ENCODE measurements around the gene JAM2. TPM values are rescaled to one million over a fixed set of nuclear protein-coding genes. Genes with fewer than 3 reads are reported as not detected.

Gene JAM2
- total RNA-seq, 2 donors from 2014 or later, result 3.7 to 9.5 TPM

GRCh38 chr21:25640202-25640942 is 1.3 kb downstream of the JAM2 start:
- Histone ChIP-seq H3K27ac (no peak overlapping the region), H3K27me3 (peaks cover 17% of the 10 kb centered on the region), H3K9me3 (no peaks in the 10 kb centered on the region), H3K36me3 (no peaks in the 10 kb centered on the region), H3K4me1 (no peaks in the 10 kb centered on the region), H3K9ac (ENCODE audit: low read depth in 2 of 2, low read length in 2 of 2) (peak overlapping the region in 1 of 2 donors; percentile 66), H3K4me3 (peak overlapping the region; percentile 52)
- TF ChIP-seq, protein P1, sequence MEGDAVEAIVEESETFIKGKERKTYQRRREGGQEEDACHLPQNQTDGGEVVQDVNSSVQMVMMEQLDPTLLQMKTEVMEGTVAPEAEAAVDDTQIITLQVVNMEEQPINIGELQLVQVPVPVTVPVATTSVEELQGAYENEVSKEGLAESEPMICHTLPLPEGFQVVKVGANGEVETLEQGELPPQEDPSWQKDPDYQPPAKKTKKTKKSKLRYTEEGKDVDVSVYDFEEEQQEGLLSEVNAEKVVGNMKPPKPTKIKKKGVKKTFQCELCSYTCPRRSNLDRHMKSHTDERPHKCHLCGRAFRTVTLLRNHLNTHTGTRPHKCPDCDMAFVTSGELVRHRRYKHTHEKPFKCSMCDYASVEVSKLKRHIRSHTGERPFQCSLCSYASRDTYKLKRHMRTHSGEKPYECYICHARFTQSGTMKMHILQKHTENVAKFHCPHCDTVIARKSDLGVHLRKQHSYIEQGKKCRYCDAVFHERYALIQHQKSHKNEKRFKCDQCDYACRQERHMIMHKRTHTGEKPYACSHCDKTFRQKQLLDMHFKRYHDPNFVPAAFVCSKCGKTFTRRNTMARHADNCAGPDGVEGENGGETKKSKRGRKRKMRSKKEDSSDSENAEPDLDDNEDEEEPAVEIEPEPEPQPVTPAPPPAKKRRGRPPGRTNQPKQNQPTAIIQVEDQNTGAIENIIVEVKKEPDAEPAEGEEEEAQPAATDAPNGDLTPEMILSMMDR (IDR thresholded peaks at IDR 0.05), result no peak
- DNase-seq, result peak; percentile 22
- intact Hi-C loops (cut with DNase I), result no loop called here

- Histone ChIP-seq H3K9me3 (no peaks in the 10 kb centered on the region), H3K4me3 (no peak overlapping the region), H3K9ac (ENCODE audit: low read depth in 2 of 2, low read length in 2 of 2) (no peak overlapping the region), H3K27me3 (peaks cover 17% of the 10 kb centered on the region), H3K4me1 (no peaks in the 10 kb centered on the region), H3K27ac (no peak overlapping the region), H3K36me3 (no peaks in the 10 kb centered on the region)
- no peak for DNase-seq
- intact Hi-C loops (cut with DNase I), result no loop called here
- TF ChIP-seq, protein P1 (IDR thresholded peaks at IDR 0.05), result no peak
Measured at GRCh38 chr21:25640943-25641292, 1.9 kb downstream of the JAM2 start.

- TF ChIP-seq, protein P1 (IDR thresholded peaks at IDR 0.05), result no peak
- no peaks in the 10 kb centered on the region for H3K9me3 ChIP-seq
- DNase-seq, result no peak
- no peak overlapping the region for H3K9ac ChIP-seq (ENCODE audit: low read depth in 2 of 2, low read length in 2 of 2)
- no peak overlapping the region for H3K27ac ChIP-seq
- H3K4me3 ChIP-seq, result no peak overlapping the region
- peaks cover 13% of the 10 kb centered on the region for H3K27me3 ChIP-seq
- intact Hi-C loops (cut with DNase I), result no loop called here
- no peaks in the 10 kb centered on the region for H3K4me1 ChIP-seq
- H3K36me3 ChIP-seq, result no peaks in the 10 kb centered on the region
Measured at GRCh38 chr21:25643486-25643885, 4.4 kb downstream of the JAM2 start.

DNA sequence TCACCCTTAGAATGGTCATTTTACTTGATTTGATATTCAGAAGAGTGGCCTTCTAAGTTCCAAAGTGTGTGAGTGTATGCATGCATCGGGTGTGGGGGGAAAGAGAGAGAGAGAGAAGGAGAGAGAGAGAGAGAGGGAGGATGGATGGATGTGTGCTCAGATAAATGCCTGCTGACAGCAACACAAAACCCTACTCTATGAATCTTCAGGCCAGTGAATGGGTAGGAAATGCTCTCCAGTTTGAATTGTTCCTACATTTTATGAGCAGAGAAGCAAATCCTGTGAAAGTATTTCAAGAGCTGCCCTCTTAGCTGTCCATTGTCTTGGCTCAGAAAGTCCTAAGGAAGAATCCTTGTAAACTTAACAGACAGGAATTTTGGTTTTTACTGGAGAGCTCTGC is 7.4 kb downstream of the JAM2 start:
- Histone ChIP-seq H3K9me3 (no peaks in the 10 kb centered on the region), H3K9ac (ENCODE audit: low read depth in 2 of 2, low read length in 2 of 2) (no peak overlapping the region), H3K27me3 (no peaks in the 10 kb centered on the region), H3K27ac (no peak overlapping the region), H3K36me3 (no peaks in the 10 kb centered on the region), H3K4me3 (no peak overlapping the region), H3K4me1 (no peaks in the 10 kb centered on the region)
- intact Hi-C loops (cut with DNase I), result no loop called here
- TF ChIP-seq, protein P1 (IDR thresholded peaks at IDR 0.05), result no peak
- DNase-seq, result no peak

DNA sequence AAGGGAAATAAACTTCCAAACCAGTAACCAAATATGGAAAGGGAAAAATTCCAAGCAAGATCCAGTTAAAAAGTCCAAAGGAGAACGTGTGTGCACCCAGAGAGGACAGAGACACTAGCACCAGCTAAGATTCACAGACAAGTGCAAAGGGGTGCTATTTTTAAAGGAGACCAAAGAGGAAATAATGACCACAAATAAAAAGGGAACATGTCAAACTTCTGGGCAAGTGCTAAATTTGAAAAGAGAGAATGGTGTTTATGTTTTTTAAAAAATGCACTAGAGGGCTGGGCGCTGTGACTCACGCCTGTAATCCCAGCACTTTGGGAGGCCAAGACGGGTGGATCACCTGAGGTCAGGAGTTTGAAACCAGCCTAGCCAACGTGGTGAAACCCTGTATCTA is 8.6 kb downstream of the JAM2 start:
- Histone ChIP-seq H3K9me3 (no peaks in the 10 kb centered on the region), H3K27ac (no peak overlapping the region), H3K4me1 (no peaks in the 10 kb centered on the region), H3K4me3 (no peak overlapping the region), H3K27me3 (no peaks in the 10 kb centered on the region), H3K9ac (ENCODE audit: low read depth in 2 of 2, low read length in 2 of 2) (no peak overlapping the region), H3K36me3 (no peaks in the 10 kb centered on the region)
- no peak for DNase-seq
- intact Hi-C loops (cut with DNase I), result no loop called here
- TF ChIP-seq, protein P1 (IDR thresholded peaks at IDR 0.05), result no peak
